ENCODE measurements around the gene SP5. TPM values are rescaled to one million over a fixed set of nuclear protein-coding genes. Genes with fewer than 3 reads are reported as not detected.
A peak's percentile ranks its signal among the peaks of the same experiment; 100 is the strongest.

Gene SP5
- total and polyA plus RNA-seq, 8 donors: 2.8 to 12.6 (median 8.5) TPM

GRCh38 chr2:170712653-170713542 lies 2.2 kb upstream of the SP5 start:
- H3K4me3 ChIP-seq: peak overlapping the region in 1 of 2 donors; percentile 57
- H3K27ac ChIP-seq: no peak overlapping the region
- no peaks in the 10 kb centered on the region for H3K9me3 ChIP-seq
- no peaks in the 10 kb centered on the region for H3K36me3 ChIP-seq
- no peak for ATAC-seq
- DNase-seq: no peak
- peaks cover 72 to 100% of the 10 kb centered on the region in 2 donors for H3K27me3 ChIP-seq
- intact Hi-C loops (cut with DNase I): no loop called here
- TF ChIP-seq CTCF (IDR thresholded peaks at IDR 0.05): no peak
- H3K4me1 ChIP-seq: peaks cover 10 to 43% of the 10 kb centered on the region in 2 donors

- peak overlapping the region; percentile 20 to 36 for H3K27ac ChIP-seq
- DNase-seq: peak in 2 of 4 donors; percentile 33 to 83
- no peaks in the 10 kb centered on the region for H3K36me3 ChIP-seq
- intact Hi-C loops (cut with DNase I): no loop called here
- H3K4me3 ChIP-seq: peak overlapping the region; percentile 42 to 57
- no peak for TF ChIP-seq CTCF (IDR thresholded peaks at IDR 0.05)
- peaks cover 10 to 43% of the 10 kb centered on the region in 2 donors for H3K4me1 ChIP-seq
- no peaks in the 10 kb centered on the region for H3K9me3 ChIP-seq
- peaks cover 75 to 100% of the 10 kb centered on the region in 2 donors for H3K27me3 ChIP-seq
- ATAC-seq: peak; percentile 16
These were observed 1.4 kb upstream of the SP5 start for GRCh38 chr2:170713543-170714380.

- DNase-seq (peak in 2 of 4 donors; percentile 66 to 86), ATAC-seq (peak; percentile 81)
- H3K36me3 ChIP-seq: no peaks in the 10 kb centered on the region
- peak overlapping the region; percentile 42 to 57 for H3K4me3 ChIP-seq
- peaks cover 75 to 100% of the 10 kb centered on the region in 2 donors for H3K27me3 ChIP-seq
- H3K27ac ChIP-seq: peak overlapping the region; percentile 36 to 45
- peaks cover 10 to 43% of the 10 kb centered on the region in 2 donors for H3K4me1 ChIP-seq
- TF ChIP-seq CTCF (IDR thresholded peaks at IDR 0.05): no peak
- no peaks in the 10 kb centered on the region for H3K9me3 ChIP-seq
- intact Hi-C loops (cut with DNase I): no loop called here
These were observed 616 bp upstream of the SP5 start for GRCh38 chr2:170714381-170715061.

GRCh38 chr2:170715932-170716777 lies 1.0 kb downstream of the SP5 start:
- peak in 2 of 4 donors; percentile 35 to 85 for DNase-seq
- intact Hi-C loops (cut with DNase I): no loop called here

More at GRCh38 chr2:170715932-170716777, 1.0 kb downstream of the SP5 start:
- no peaks in the 10 kb centered on the region for H3K36me3 ChIP-seq
- H3K4me3 ChIP-seq: peak overlapping the region; percentile 42 to 57
- H3K9me3 ChIP-seq: no peaks in the 10 kb centered on the region
- H3K27ac ChIP-seq: peak overlapping the region in 1 of 2 donors; percentile 45
- peak; percentile 34 for ATAC-seq
- TF ChIP-seq CTCF (IDR thresholded peaks at IDR 0.05): no peak
- H3K4me1 ChIP-seq: peaks cover 10 to 43% of the 10 kb centered on the region in 2 donors
- H3K27me3 ChIP-seq: peaks cover 61 to 100% of the 10 kb centered on the region in 2 donors
